Measurements from ENCODE around the gene ALPK1. TPM values are rescaled to one million over a fixed set of nuclear protein-coding genes. Genes with fewer than 3 reads are reported as not detected.

The ALPK1 gene
- total and polyA plus RNA-seq, 8 donors, result 4.8 to 18.1 (median 6.5) TPM

DNA sequence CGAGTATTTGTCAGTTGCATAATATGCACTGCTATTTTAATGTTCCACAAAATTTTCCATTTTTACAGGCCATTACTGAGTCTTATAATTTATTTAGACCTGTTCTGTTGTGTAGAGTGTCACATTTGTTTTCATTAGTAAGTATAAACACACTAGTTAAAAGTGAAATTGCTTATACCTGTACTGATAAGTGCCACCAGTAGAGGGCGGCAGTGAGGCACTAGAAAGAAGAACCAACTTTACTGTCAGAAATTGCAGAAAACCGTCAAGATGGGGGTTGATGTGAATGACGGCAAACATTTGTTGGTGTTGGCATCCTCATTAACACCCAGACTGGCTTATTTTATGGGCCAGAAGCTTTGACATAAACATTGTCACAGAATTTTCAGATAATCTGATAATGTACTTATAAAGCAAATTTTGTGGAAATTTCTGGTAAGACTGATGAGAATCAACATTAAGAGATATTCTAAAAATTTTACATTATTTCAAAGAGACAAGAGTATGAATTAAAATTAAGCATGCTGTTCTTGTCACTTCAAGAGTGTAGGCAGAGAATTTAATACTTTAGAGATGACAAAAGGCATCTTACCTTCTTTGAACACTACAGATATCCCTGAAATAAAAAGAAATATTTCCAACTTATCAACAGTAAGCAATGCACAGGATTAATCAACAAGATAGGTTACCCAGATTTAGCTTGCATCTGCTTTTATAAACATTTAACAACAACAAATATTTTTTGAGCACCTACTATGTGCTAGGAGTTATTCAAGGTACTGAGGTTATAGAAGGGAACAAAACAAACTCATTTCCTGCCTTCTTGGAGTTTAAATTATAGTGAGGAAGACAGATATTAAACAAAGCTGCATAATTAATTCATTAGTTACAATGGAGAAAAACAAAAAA, 24.9 kb downstream of the ALPK1 start:
- H3K4me3 ChIP-seq, result no peak overlapping the region
- 20 to 28% methylated on average over 4 of the region's 4 CpGs for WGBS, 2 donors
- H3K4me1 ChIP-seq, result no peaks in the 10 kb centered on the region
- no peaks in the 10 kb centered on the region for H3K27me3 ChIP-seq
- H3K36me3 ChIP-seq, result peaks cover 0 to 6% (median 0%) of the 10 kb centered on the region in 3 donors
- DNase-seq (peak in 5 of 6 donors; percentile 25 to 76 (median 50)), FAIRE-seq (no peak), ATAC-seq (peak; percentile 60 to 82 (median 74))
- no peaks in the 10 kb centered on the region for H3K9me3 ChIP-seq
- H3K27ac ChIP-seq, result no peak overlapping the region
- TF ChIP-seq, protein P1, sequence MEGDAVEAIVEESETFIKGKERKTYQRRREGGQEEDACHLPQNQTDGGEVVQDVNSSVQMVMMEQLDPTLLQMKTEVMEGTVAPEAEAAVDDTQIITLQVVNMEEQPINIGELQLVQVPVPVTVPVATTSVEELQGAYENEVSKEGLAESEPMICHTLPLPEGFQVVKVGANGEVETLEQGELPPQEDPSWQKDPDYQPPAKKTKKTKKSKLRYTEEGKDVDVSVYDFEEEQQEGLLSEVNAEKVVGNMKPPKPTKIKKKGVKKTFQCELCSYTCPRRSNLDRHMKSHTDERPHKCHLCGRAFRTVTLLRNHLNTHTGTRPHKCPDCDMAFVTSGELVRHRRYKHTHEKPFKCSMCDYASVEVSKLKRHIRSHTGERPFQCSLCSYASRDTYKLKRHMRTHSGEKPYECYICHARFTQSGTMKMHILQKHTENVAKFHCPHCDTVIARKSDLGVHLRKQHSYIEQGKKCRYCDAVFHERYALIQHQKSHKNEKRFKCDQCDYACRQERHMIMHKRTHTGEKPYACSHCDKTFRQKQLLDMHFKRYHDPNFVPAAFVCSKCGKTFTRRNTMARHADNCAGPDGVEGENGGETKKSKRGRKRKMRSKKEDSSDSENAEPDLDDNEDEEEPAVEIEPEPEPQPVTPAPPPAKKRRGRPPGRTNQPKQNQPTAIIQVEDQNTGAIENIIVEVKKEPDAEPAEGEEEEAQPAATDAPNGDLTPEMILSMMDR (IDR thresholded peaks at IDR 0.05), result peak; percentile 63 to 82 (median 73)
- intact Hi-C loops (cut with DNase I), result no loop called here

DNA sequence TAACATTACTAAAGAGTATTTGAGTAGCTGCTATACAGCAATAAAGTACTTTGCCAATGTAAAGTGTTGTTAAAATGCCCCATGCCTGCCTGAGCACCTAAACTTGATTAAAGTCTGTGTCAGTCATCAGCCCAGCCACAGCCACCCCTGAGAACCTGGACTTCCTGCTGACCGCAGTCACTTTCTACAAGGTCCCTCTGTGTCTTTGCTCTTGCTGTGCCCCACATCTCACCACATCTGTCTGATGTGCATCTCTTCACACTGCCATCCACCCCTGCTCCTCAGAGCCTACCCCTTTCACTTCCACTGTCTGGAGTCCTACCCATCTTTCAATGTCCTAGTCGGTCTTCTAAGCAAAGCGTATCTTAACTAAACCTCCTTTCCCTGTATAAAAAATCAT, 25.7 kb downstream of the ALPK1 start:
- WGBS, 2 donors, result 94 to 98% methylated on average over 3 of the region's 3 CpGs
- TF ChIP-seq, protein P1 (IDR thresholded peaks at IDR 0.05), result no peak
- FAIRE-seq (no peak), DNase-seq (no peak), ATAC-seq (no peak)
- Histone ChIP-seq H3K36me3 (peaks cover 0 to 6% (median 0%) of the 10 kb centered on the region in 3 donors), H3K4me3 (no peak overlapping the region), H3K27me3 (no peaks in the 10 kb centered on the region), H3K4me1 (no peaks in the 10 kb centered on the region), H3K9me3 (no peaks in the 10 kb centered on the region), H3K27ac (no peak overlapping the region)
- intact Hi-C loops (cut with DNase I), result no loop called here

GRCh38 chr4:112325530-112325929, 28.4 kb downstream of the ALPK1 start:
- DNase-seq (no peak), FAIRE-seq (no peak), ATAC-seq (no peak)
- 79 to 87% methylated on average over 6 of the region's 6 CpGs for WGBS, 2 donors
- no peak overlapping the region for H3K27ac ChIP-seq
- TF ChIP-seq, protein P1 (IDR thresholded peaks at IDR 0.05), result no peak
- H3K9me3 ChIP-seq, result no peaks in the 10 kb centered on the region
- intact Hi-C loops (cut with DNase I), result no loop called here
- H3K36me3 ChIP-seq, result peaks cover 0 to 6% (median 0%) of the 10 kb centered on the region in 3 donors
- H3K4me3 ChIP-seq, result no peak overlapping the region
- H3K4me1 ChIP-seq, result no peaks in the 10 kb centered on the region
- H3K27me3 ChIP-seq, result no peaks in the 10 kb centered on the region

GRCh38 chr4:112327965-112328733, 31.0 kb downstream of the ALPK1 start:
- intact Hi-C loops (cut with DNase I), result no loop called here
- Histone ChIP-seq H3K9me3 (no peaks in the 10 kb centered on the region), H3K36me3 (peaks cover 0 to 6% (median 0%) of the 10 kb centered on the region in 3 donors), H3K4me1 (no peaks in the 10 kb centered on the region), H3K4me3 (no peak overlapping the region), H3K27me3 (no peaks in the 10 kb centered on the region), H3K27ac (no peak overlapping the region)
- WGBS, 2 donors, result 69 to 71% methylated on average over 9 of the region's 9 CpGs
- ATAC-seq (peak; percentile 35 to 63 (median 58)), FAIRE-seq (no peak), DNase-seq (no peak)
- TF ChIP-seq, protein P1 (IDR thresholded peaks at IDR 0.05), result peak in 2 of 4 donors; percentile 17 to 34
